Neural cell (in vitro differentiated cells): ENCODE measurements around the gene SLC36A2. TPM values are rescaled to one million over a fixed set of nuclear protein-coding genes. Genes with fewer than 3 reads are reported as not detected.

Source experiments
- H2AFZ ChIP-seq: fragments of 200-600, 300-800 bp; sonication (generic), shearing (Covaris generic); 2 replicates; pipeline ENCODE4 v1.6.0; 2014; ENCODE audit warnings: low read depth, mild to moderate bottlenecking, antibody characterized with exemption, low read length, moderate library complexity
- H3F3A ChIP-seq: fragments of 200-600 bp; shearing (Covaris generic); 2 replicates; pipeline ENCODE4 v1.6.1; 2016; ENCODE audit warnings: mild to moderate bottlenecking, moderate library complexity, mixed read lengths, antibody characterized with exemption, low read length; ENCODE audit not compliant: insufficient read depth, poor library complexity, severe bottlenecking
- H3K27ac ChIP-seq: fragments of 200-600, 300-800 bp; sonication (generic), shearing (Covaris generic); 2 replicates; pipeline ENCODE4 v1.5.1; 2014; ENCODE audit warnings: mild to moderate bottlenecking, low read length, moderate library complexity
- H3K27me3 ChIP-seq: fragments of 300-800, 200-600 bp; sonication (generic), shearing (Covaris generic); 2 replicates; pipeline ENCODE4 v1.6.0; 2014; ENCODE audit warnings: mild to moderate bottlenecking, low read depth, low read length, moderate library complexity; ENCODE audit not compliant: insufficient read depth
- H3K36me3 ChIP-seq: fragments of 300-800, 200-600 bp; sonication (generic), shearing (Covaris generic); 2 replicates; pipeline ENCODE4 v1.5.1; 2014; ENCODE audit warnings: mild to moderate bottlenecking, antibody characterized with exemption, low read length, moderate library complexity; ENCODE audit not compliant: insufficient read depth
- H3K4me2 ChIP-seq: fragments of 300-800, 200-600 bp; sonication (generic), shearing (Covaris generic); 2 replicates; pipeline ENCODE4 v1.6.0; 2014; ENCODE audit warnings: mild to moderate bottlenecking, low read length
- H3K4me3 ChIP-seq: fragments of 300-800, 200-600 bp; sonication (generic), shearing (Covaris generic); 2 replicates; pipeline ENCODE4 v1.5.1; 2014; ENCODE audit warnings: mild to moderate bottlenecking, low read length, moderate library complexity
- H3K79me2 ChIP-seq: fragments of 200-600 bp; shearing (Covaris generic); replicated peaks from 2 replicates; pipeline ENCODE4 v1.6.0; 2014; ENCODE audit warnings: mild to moderate bottlenecking, low read length, moderate library complexity; ENCODE audit not compliant: insufficient read depth
- H3K9ac ChIP-seq: fragments of 300-800, 200-600 bp; sonication (generic), shearing (Covaris generic); 2 replicates; pipeline ENCODE4 v1.6.1; 2016; ENCODE audit warnings: mild to moderate bottlenecking, low read length, mixed read lengths
- H3K9me2 ChIP-seq: fragments of 200-600 bp; shearing (Covaris generic); 2 replicates; pipeline ENCODE4 v1.6.1; 2016; ENCODE audit warnings: mild to moderate bottlenecking, low read length, mixed read lengths; ENCODE audit not compliant: insufficient read depth
- H3K9me3 ChIP-seq: fragments of 200-600, 300-800 bp; sonication (generic), shearing (Covaris generic); 2 replicates; pipeline ENCODE4 v1.6.1; 2016; ENCODE audit warnings: mild to moderate bottlenecking, mixed run types, low read length, moderate library complexity, mixed read lengths
- H4K20me1 ChIP-seq: fragments of 200-600 bp; shearing (Covaris generic); 2 replicates; pipeline ENCODE4 v1.6.1; 2016; ENCODE audit warnings: mild to moderate bottlenecking, mixed run types; ENCODE audit not compliant: insufficient read depth
- CTCF ChIP-seq: fragments of 450-650 bp; IDR thresholded peaks from 2 replicates; pipeline ENCODE4 v1.5.1; 2014; ENCODE audit warnings: antibody characterized with exemption, mild to moderate bottlenecking, moderate library complexity; ENCODE audit not compliant: poor library complexity, severe bottlenecking
- EP300 ChIP-seq: fragments of 450-650 bp; conservative IDR thresholded peaks from 2 replicates; pipeline ENCODE4 v1.6.1; 2014; ENCODE audit warnings: antibody characterized with exemption, mild to moderate bottlenecking, moderate library complexity; ENCODE audit not compliant: poor library complexity, severe bottlenecking
- EZH2 ChIP-seq: fragments of 200-600, 300-800 bp; shearing (Covaris generic), sonication (generic); IDR thresholded peaks from 2 replicates; pipeline ENCODE4 v1.6.1; 2014; ENCODE audit warnings: antibody characterized with exemption, low read length, borderline replicate concordance, mild to moderate bottlenecking; ENCODE audit not compliant: insufficient read depth, poor library complexity, severe bottlenecking
- MXI1 ChIP-seq: fragments of 450-650 bp; conservative IDR thresholded peaks from 2 replicates; pipeline ENCODE4 v1.6.1; 2014; ENCODE audit warnings: antibody characterized with exemption, mild to moderate bottlenecking; ENCODE audit not compliant: poor library complexity, severe bottlenecking
- POLR2AphosphoS5 ChIP-seq: IDR thresholded peaks from 2 replicates; pipeline ENCODE4 v1.6.1; 2012
- RAD21 ChIP-seq: fragments of 450-650 bp; conservative IDR thresholded peaks from 2 replicates; pipeline ENCODE4 v1.6.1; 2014; ENCODE audit warnings: antibody characterized with exemption, mild to moderate bottlenecking, moderate library complexity
- REST ChIP-seq: IDR thresholded peaks from 2 replicates; pipeline ENCODE4 v1.6.1; 2012; ENCODE audit warnings: borderline replicate concordance
- SMC3 ChIP-seq: fragments of 450-650 bp; conservative IDR thresholded peaks from 2 replicates; pipeline ENCODE4 v1.6.1; 2014; ENCODE audit warnings: antibody characterized with exemption, mild to moderate bottlenecking, moderate library complexity; ENCODE audit not compliant: poor library complexity
- TAF1 ChIP-seq: IDR thresholded peaks from 2 replicates; pipeline ENCODE4 v1.6.1; 2012; ENCODE audit warnings: low read depth
- polyA plus RNA-seq: library from polyadenylated mRNA; depleted of rRNA; stranded (reverse); fragments of >200 nt; gene quantifications from 2 replicates; pipeline ENCODE4 v1.2.3, GENCODE V29; 2014

The SLC36A2 gene
- polyA plus RNA-seq, 1 donor from 2014 or later, result not detected

- Histone ChIP-seq H3K4me2 (no peak overlapping the region), H3K9me3 (no peaks in the 10 kb centered on the region), H3K79me2 (no peaks in the 10 kb centered on the region), H4K20me1 (no peaks in the 10 kb centered on the region), H3K4me3 (no peak overlapping the region), H3K36me3 (no peaks in the 10 kb centered on the region), H3K27me3 (no peaks in the 10 kb centered on the region), H3K27ac (no peak overlapping the region), H3K9me2 (no peaks in the 10 kb centered on the region), H3K9ac (no peak overlapping the region), H2AFZ (no peak overlapping the region), H3F3A (no peaks in the 10 kb centered on the region)
- no peak for TF ChIP-seq EZH2
- no peak for TF ChIP-seq REST
- TF ChIP-seq SMC3, result no peak
- TF ChIP-seq CTCF, result no peak
- TF ChIP-seq TAF1, result no peak
- no peak for TF ChIP-seq POLR2AphosphoS5
- TF ChIP-seq EP300, result no peak
- TF ChIP-seq MXI1, result no peak
- TF ChIP-seq RAD21, result no peak
Observed at GRCh38 chr5:151383011-151383410, 35.7 kb upstream of the SLC36A2 start.

- Histone ChIP-seq H3K9me2 (no peaks in the 10 kb centered on the region), H3K4me2 (no peak overlapping the region), H3K9me3 (no peaks in the 10 kb centered on the region), H3K4me3 (no peak overlapping the region), H3K9ac (no peak overlapping the region), H4K20me1 (no peaks in the 10 kb centered on the region), H3K79me2 (no peaks in the 10 kb centered on the region), H3F3A (no peaks in the 10 kb centered on the region), H3K36me3 (no peaks in the 10 kb centered on the region), H3K27me3 (no peaks in the 10 kb centered on the region), H3K27ac (no peak overlapping the region), H2AFZ (no peak overlapping the region)
- TF ChIP-seq TAF1 (no peak), SMC3 (no peak), EZH2 (no peak), EP300 (no peak), REST (no peak), MXI1 (no peak), POLR2AphosphoS5 (no peak), RAD21 (no peak), CTCF (no peak)
Observed at GRCh38 chr5:151382576-151382975, 35.2 kb upstream of the SLC36A2 start.
